K562 (cell line): ENCODE results near the gene ABCG1. TPM values are rescaled to one million over a fixed set of nuclear protein-coding genes. Genes with fewer than 3 reads are reported as not detected.

Source experiments
- ATAC-seq: fragments of 200-7000 bp; cut with Tn5 transposase; 3 replicates; pipeline ENCODE4 v1.9.1; 2020; ENCODE audit warnings: moderate library complexity
- BruUV-seq: library from RNA; stranded (reverse); fragments of 400-500 nt; replicated peaks from 2 replicates; lab custom pipeline; 2021; lab: Mats Ljungman, UMichigan
- CTCF ChIA-PET: fragments of 300-600 bp; formaldehyde crosslinking; extraction: SDS; loops from one replicate; lab custom pipeline; 2021; ENCODE audit warnings: low intra/inter-chr PET ratio; lab: Yijun Ruan, JAX
- POLR2A ChIA-PET: fragments of 300-600, 350-650 bp; sonication (Branson Sonifier 250); formaldehyde crosslinking; extraction: SDS; loops from one replicate; lab custom pipeline; 2021; ENCODE audit warnings: antibody characterized with exemption, inconsistent platforms; lab: Yijun Ruan, JAX
- DNase-seq, 4 experiments: peaks; one replicate each; pipeline versions ENCODE4 v3.0.0 to v3.0.0-alpha.2; 2011 to 2018; ENCODE audit warnings: low spot score in 3 of 4, mixed read lengths in 3 of 4; ENCODE audit errors: extremely low read depth in 1 of 4
- FAIRE-seq: peaks from 2 replicates; lab custom pipeline; 2011; peaks lifted over from hg19 to GRCh38; lab: Jason Lieb, UNC
- H2AFZ ChIP-seq: 2 replicates; pipeline ENCODE4 v1.6.0; 2011; ENCODE audit warnings: low read depth, low read length, control low read depth, inconsistent platforms
- H3K27ac ChIP-seq: fragments of 200-600 bp; 3 replicates; pipeline ENCODE4 v1.8.0; 2011; ENCODE audit warnings: low read depth, mild to moderate bottlenecking, control low read depth, inconsistent platforms, low read length, moderate library complexity, mixed read lengths; ENCODE audit errors: extremely low read depth
- H3K27me3 ChIP-seq, 2 experiments: fragments of 300-600 bp in 1 of 2; 2 replicates in 1 of 2; 3 replicates in 1 of 2; pipeline versions ENCODE4 v1.6.0 to v1.8.0; 2011; ENCODE audit warnings: inconsistent platforms in 2 of 2, low read length in 2 of 2, mild to moderate bottlenecking in 1 of 2, mixed read lengths in 1 of 2, moderate library complexity in 1 of 2; ENCODE audit not compliant: control insufficient read depth in 2 of 2, insufficient read depth in 2 of 2
- H3K36me3 ChIP-seq: fragments of 300-600 bp; 3 replicates; pipeline ENCODE4 v1.8.0; 2011; ENCODE audit warnings: mild to moderate bottlenecking, low read length, inconsistent platforms; ENCODE audit not compliant: control insufficient read depth, insufficient read depth
- H3K4me1 ChIP-seq, 2 experiments: fragments of 200-600 bp in 1 of 2; replicated peaks in 1 of 2; 2 replicates in 1 of 2; 3 replicates in 1 of 2; pipeline versions ENCODE4 v1.5.1 to v1.8.0; 2011; ENCODE audit warnings: inconsistent platforms in 2 of 2, low read length in 2 of 2, mild to moderate bottlenecking in 1 of 2, mixed read lengths in 1 of 2, moderate library complexity in 1 of 2; ENCODE audit not compliant: control insufficient read depth in 2 of 2, insufficient read depth in 2 of 2
- H3K4me2 ChIP-seq: 2 replicates; pipeline ENCODE4 v1.6.1; 2011; ENCODE audit warnings: low read length, control low read depth, inconsistent platforms, mixed read lengths; ENCODE audit not compliant: insufficient read depth
- H3K4me3 ChIP-seq: fragments of 200-600 bp; sonication (generic), shearing (Covaris generic); 2 replicates; pipeline ENCODE4 v1.5.1; 2016; ENCODE audit warnings: control low read depth, inconsistent platforms
- H3K79me2 ChIP-seq: fragments of 200-600 bp; 3 replicates; pipeline ENCODE4 v1.8.0; 2011; ENCODE audit warnings: low read length, inconsistent platforms; ENCODE audit not compliant: control insufficient read depth, insufficient read depth
- H3K9ac ChIP-seq, 2 experiments: 2 replicates each; pipeline versions ENCODE4 v1.6.0 to v1.6.1; 2011; ENCODE audit warnings: low read depth in 2 of 2, low read length in 2 of 2, control low read depth in 1 of 2, inconsistent platforms in 1 of 2, mild to moderate bottlenecking in 1 of 2, mixed read lengths in 1 of 2; ENCODE audit not compliant: insufficient read depth in 1 of 2
- H3K9me1 ChIP-seq: one replicate; pipeline ENCODE4 v1.6.0; 2011; ENCODE audit warnings: inconsistent platforms, mild to moderate bottlenecking, low read length, moderate library complexity; ENCODE audit not compliant: control insufficient read depth, insufficient read depth
- H3K9me3 ChIP-seq: replicated peaks from 2 replicates; pipeline ENCODE4 v1.5.1; 2011; ENCODE audit warnings: low read depth, low read length, inconsistent platforms; ENCODE audit not compliant: control insufficient read depth, insufficient read depth
- H4K20me1 ChIP-seq: replicated peaks from 2 replicates; pipeline ENCODE4 v1.6.1; 2011; ENCODE audit warnings: low read length, inconsistent platforms, mixed read lengths; ENCODE audit not compliant: control insufficient read depth, insufficient read depth
- BMI1 ChIP-seq: fragments of 150-350 bp; IDR thresholded peaks from 2 replicates; pipeline ENCODE4 v1.6.1; 2014; ENCODE audit warnings: low read length
- DNMT1 ChIP-seq: fragments of 450-650 bp; IDR thresholded peaks from 2 replicates; pipeline ENCODE4 v1.6.1; 2016; ENCODE audit warnings: antibody characterized with exemption, mild to moderate bottlenecking
- PHF21A ChIP-seq: fragments of 450-650 bp; IDR thresholded peaks from 2 replicates; pipeline ENCODE4 v1.6.1; 2017; ENCODE audit warnings: low read depth, borderline replicate concordance
- POLR2H ChIP-seq: IDR thresholded peaks from 2 replicates; pipeline ENCODE4 v1.6.1; 2016; ENCODE audit warnings: missing genetic modification characterization, low read depth, mild to moderate bottlenecking, control low read depth, missing compliant biosample characterization, moderate library complexity
- PYGO2 ChIP-seq: fragments of 450-650 bp; IDR thresholded peaks from 2 replicates; pipeline ENCODE4 v1.6.1; 2016; ENCODE audit warnings: mild to moderate bottlenecking, missing genetic modification characterization, moderate library complexity, missing compliant biosample characterization
- SMAD3 ChIP-seq: fragments of 450-650 bp; formaldehyde crosslinking; conservative IDR thresholded peaks from 2 replicates; pipeline ENCODE4 v1.4.0; 2020; ENCODE audit warnings: mild to moderate bottlenecking
- THAP7 ChIP-seq: fragments of 250-450 bp; sonication (Bioruptor Pico); IDR thresholded peaks from 2 replicates; pipeline ENCODE4 v1.5.0; 2021
- ZNF75A ChIP-seq: fragments of 450-650 bp; formaldehyde crosslinking; IDR thresholded peaks from 2 replicates; pipeline ENCODE4 v1.4.0; 2020; ENCODE audit warnings: mild to moderate bottlenecking
- WGBS: fragments of 100-300 bp; shearing (Covaris generic); methylation state at CpG from one replicate; pipeline ENCODE4 v1.1.6; 2016; ENCODE audit warnings: low coverage, mixed read lengths; ENCODE audit not compliant: insufficient coverage; ENCODE audit errors: missing lambda C conversion rate; 5-methylcytosine and 5-hydroxymethylcytosine counted together
- in situ Hi-C: fragments of 300-500 bp; cut with MboI; formaldehyde crosslinking; loops from 4 replicates; pipeline ENCODE4 v1.15.0; 2018; ENCODE audit warnings: inconsistent platforms, mixed read lengths
- intact Hi-C: fragments of 100-400 bp; cut with micrococcal nuclease; formaldehyde crosslinking; loops from 2 replicates; pipeline ENCODE4 v1.14.2; 2022
- polyA plus RNA-seq, 8 experiments: library from polyadenylated mRNA; depleted of rRNA in 4 of 8; stranded (reverse) in 5 of 8; unstranded in 3 of 8; fragments of >200 nt; fragmentation: Nextera tagmentation in 2 of 8; fragmentation: Illumina TruSeq in 1 of 8; extraction: Ambion mirVana in 2 of 8; extraction: Trizol in 1 of 8; gene quantifications; 2 replicates each; pipeline versions ENCODE4 v1.2.1 to v1.2.3, GENCODE V29; 2011 to 2014; ENCODE audit warnings: inconsistent platforms in 1 of 8, missing spikeins in 1 of 8
- total RNA-seq, 7 experiments: library from RNA; depleted of rRNA in 6 of 7; stranded (reverse); fragments of >200 nt in 6 of 7; fragmentation: Illumina TruSeq in 2 of 7; extraction: Trizol in 2 of 7; gene quantifications; 2 replicates each; pipeline versions ENCODE4 v1.2.1 to v1.2.3, GENCODE V29; 2011 to 2021; ENCODE audit warnings: low replicate concordance in 1 of 7
- TF ChIP-seq, protein P1 (sequence below): sonication (generic); formaldehyde crosslinking; IDR thresholded peaks from 2 replicates; pipeline ENCODE4 v1.8.0; 2022; ENCODE audit warnings: mild to moderate bottlenecking, missing genetic modification reagents
- TF ChIP-seq, protein P2 (sequence below): fragments of 150-350 bp; conservative IDR thresholded peaks from 2 replicates; pipeline ENCODE4 v1.6.1; 2014; ENCODE audit warnings: low read length
- TF ChIP-seq, protein P3 (sequence below): fragments of 200-800 bp; sonication (Bioruptor generic); IDR thresholded peaks from 2 replicates; pipeline ENCODE4 v1.6.1; 2017; ENCODE audit warnings: missing genetic modification characterization, missing compliant biosample characterization

The ABCG1 gene
- total and polyA plus RNA-seq, 9 of the 15 experiments (the other 6 are each of a cell fraction or from before 2014, with no cell fraction given): 0.04 to 0.09 TPM; not detected in 7

DNA sequence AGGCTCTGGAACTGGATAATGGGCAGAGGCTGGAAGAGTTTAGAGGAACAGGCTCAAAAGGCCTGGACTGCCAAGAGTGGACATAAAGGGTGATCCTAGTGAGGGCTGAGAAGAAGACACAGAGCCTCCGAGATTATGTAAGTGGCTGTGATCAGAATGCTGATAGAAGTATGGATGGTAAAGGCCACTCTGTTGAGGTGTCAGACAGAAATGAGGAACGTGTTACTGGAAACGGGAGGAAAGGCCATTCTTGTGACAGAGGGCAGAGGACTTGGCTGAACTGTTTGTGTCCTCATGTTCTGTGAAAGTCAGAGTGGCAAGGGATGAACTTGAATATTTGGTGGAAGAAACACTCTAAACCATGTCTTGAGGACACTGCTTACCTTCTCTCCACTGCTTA is 6.7 kb upstream of the ABCG1 start:
- BruUV-seq: no TSS peak
- in situ Hi-C loops: no loop called here
- no peaks in the 10 kb centered on the region for H3K36me3 ChIP-seq
- intact Hi-C loops: no loop called here
- H3K4me1 ChIP-seq: no peaks in the 10 kb centered on the region
- H3K9me3 ChIP-seq: no peaks in the 10 kb centered on the region
- H3K27me3 ChIP-seq: peaks cover 6 to 21% of the 10 kb centered on the region in 2 experiments; a peak in 4 of 5 replicates
- no peaks in the 10 kb centered on the region for H4K20me1 ChIP-seq
- H3K4me2 ChIP-seq: no peak overlapping the region
- no peak overlapping the region for H2AFZ ChIP-seq
- H3K9ac ChIP-seq: no peak overlapping the region
- TF ChIP-seq ZNF75A (CRISPR knock-in tag): no peak
- TF ChIP-seq POLR2H (tag): no peak
- no peak for TF ChIP-seq THAP7 (CRISPR knock-in tag)
- no peak for TF ChIP-seq BMI1
- TF ChIP-seq SMAD3 (CRISPR knock-in tag): no peak
- TF ChIP-seq, protein P1, sequence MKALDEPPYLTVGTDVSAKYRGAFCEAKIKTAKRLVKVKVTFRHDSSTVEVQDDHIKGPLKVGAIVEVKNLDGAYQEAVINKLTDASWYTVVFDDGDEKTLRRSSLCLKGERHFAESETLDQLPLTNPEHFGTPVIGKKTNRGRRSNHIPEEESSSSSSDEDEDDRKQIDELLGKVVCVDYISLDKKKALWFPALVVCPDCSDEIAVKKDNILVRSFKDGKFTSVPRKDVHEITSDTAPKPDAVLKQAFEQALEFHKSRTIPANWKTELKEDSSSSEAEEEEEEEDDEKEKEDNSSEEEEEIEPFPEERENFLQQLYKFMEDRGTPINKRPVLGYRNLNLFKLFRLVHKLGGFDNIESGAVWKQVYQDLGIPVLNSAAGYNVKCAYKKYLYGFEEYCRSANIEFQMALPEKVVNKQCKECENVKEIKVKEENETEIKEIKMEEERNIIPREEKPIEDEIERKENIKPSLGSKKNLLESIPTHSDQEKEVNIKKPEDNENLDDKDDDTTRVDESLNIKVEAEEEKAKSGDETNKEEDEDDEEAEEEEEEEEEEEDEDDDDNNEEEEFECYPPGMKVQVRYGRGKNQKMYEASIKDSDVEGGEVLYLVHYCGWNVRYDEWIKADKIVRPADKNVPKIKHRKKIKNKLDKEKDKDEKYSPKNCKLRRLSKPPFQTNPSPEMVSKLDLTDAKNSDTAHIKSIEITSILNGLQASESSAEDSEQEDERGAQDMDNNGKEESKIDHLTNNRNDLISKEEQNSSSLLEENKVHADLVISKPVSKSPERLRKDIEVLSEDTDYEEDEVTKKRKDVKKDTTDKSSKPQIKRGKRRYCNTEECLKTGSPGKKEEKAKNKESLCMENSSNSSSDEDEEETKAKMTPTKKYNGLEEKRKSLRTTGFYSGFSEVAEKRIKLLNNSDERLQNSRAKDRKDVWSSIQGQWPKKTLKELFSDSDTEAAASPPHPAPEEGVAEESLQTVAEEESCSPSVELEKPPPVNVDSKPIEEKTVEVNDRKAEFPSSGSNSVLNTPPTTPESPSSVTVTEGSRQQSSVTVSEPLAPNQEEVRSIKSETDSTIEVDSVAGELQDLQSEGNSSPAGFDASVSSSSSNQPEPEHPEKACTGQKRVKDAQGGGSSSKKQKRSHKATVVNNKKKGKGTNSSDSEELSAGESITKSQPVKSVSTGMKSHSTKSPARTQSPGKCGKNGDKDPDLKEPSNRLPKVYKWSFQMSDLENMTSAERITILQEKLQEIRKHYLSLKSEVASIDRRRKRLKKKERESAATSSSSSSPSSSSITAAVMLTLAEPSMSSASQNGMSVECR (CRISPR knock-in tag): no peak
- no peak for TF ChIP-seq PHF21A
- no peak for TF ChIP-seq DNMT1
- TF ChIP-seq, protein P2, sequence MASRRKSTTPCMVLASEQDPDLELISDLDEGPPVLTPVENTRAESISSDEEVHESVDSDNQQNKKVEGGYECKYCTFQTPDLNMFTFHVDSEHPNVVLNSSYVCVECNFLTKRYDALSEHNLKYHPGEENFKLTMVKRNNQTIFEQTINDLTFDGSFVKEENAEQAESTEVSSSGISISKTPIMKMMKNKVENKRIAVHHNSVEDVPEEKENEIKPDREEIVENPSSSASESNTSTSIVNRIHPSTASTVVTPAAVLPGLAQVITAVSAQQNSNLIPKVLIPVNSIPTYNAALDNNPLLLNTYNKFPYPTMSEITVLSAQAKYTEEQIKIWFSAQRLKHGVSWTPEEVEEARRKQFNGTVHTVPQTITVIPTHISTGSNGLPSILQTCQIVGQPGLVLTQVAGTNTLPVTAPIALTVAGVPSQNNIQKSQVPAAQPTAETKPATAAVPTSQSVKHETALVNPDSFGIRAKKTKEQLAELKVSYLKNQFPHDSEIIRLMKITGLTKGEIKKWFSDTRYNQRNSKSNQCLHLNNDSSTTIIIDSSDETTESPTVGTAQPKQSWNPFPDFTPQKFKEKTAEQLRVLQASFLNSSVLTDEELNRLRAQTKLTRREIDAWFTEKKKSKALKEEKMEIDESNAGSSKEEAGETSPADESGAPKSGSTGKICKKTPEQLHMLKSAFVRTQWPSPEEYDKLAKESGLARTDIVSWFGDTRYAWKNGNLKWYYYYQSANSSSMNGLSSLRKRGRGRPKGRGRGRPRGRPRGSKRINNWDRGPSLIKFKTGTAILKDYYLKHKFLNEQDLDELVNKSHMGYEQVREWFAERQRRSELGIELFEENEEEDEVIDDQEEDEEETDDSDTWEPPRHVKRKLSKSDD: no peak
- TF ChIP-seq PYGO2 (tag): no peak
- TF ChIP-seq, protein P3, sequence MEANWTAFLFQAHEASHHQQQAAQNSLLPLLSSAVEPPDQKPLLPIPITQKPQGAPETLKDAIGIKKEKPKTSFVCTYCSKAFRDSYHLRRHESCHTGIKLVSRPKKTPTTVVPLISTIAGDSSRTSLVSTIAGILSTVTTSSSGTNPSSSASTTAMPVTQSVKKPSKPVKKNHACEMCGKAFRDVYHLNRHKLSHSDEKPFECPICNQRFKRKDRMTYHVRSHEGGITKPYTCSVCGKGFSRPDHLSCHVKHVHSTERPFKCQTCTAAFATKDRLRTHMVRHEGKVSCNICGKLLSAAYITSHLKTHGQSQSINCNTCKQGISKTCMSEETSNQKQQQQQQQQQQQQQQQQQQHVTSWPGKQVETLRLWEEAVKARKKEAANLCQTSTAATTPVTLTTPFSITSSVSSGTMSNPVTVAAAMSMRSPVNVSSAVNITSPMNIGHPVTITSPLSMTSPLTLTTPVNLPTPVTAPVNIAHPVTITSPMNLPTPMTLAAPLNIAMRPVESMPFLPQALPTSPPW (CRISPR knock-in tag): no peak
- TF ChIP-seq, all 486 proteins: peak for 0
- Histone ChIP-seq H3K79me2 (no peaks in the 10 kb centered on the region), H3K27ac (no peak overlapping the region), H3K9me1 (no peaks in the 10 kb centered on the region), H3K4me3 (no peak overlapping the region)
- CTCF ChIA-PET: no interaction called here
- POLR2A ChIA-PET: no interaction called here
- 0% methylated on average over 3 of the region's 3 CpGs for WGBS
- no peak for DNase-seq
- FAIRE-seq: no peak
- no peak for ATAC-seq
